HG03342 (cell line): ENCODE measurements around the gene MESD.

Experiments
- ATAC-seq: cut with Tn5 transposase; IDR thresholded peaks from one replicate; pipeline ENCODE4 v1.9.1; 2021; ENCODE audit warnings: mild to moderate bottlenecking, moderate library complexity; ENCODE audit not compliant: unreplicated experiment

Gene MESD

GRCh38 chr15:80915472-80915871 is 74.1 kb downstream of the MESD start:
- ATAC-seq = no peak

- no peak for ATAC-seq
These were observed 76.1 kb downstream of the MESD start for GRCh38 chr15:80913541-80913940.

DNA sequence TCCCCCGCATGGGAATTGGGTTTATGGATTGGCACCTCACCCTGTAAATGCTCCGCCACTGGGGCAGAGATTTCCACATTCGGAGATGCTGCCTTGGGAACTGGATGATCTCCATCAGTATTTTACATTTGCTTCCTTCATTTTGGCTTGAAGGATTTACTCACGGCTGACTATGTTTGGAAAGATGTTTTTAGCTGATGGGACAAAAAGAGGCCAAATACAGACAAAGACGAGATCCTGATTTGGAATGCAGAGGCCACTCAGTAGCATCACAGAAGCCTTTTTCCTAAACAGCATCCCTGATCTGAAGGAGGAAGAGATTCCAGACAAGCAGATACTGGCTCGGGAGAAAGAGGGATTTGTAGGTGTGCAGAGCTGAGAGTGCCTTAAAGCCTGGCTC is 76.9 kb downstream of the MESD start:
- no peak for ATAC-seq

DNA sequence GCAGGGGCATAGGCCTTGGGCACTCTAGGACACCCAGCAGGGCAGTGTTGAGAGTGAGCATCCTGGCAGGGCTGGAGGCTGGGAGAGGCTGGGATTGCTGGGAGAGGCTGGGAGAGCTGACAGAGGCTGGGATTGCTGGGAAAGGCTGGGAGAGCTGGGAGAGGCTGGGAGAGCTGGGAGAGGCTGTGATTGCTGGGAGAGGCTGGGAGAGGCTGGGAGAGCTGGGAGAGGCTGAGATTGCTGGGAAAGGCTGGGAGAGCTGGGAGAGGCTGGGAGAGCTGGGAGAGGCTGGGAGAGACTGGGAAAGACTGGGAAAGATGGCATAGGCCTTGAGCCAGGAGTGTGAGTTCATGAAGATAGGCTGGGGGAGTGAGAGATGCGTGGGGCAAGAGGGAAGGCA is 77.8 kb downstream of the MESD start:
- no peak for ATAC-seq

- no peak for ATAC-seq
These were observed 83.4 kb downstream of the MESD start for GRCh38 chr15:80906159-80906766.

- no peak for ATAC-seq
These were observed 84.6 kb downstream of the MESD start for GRCh38 chr15:80904998-80905397.

DNA sequence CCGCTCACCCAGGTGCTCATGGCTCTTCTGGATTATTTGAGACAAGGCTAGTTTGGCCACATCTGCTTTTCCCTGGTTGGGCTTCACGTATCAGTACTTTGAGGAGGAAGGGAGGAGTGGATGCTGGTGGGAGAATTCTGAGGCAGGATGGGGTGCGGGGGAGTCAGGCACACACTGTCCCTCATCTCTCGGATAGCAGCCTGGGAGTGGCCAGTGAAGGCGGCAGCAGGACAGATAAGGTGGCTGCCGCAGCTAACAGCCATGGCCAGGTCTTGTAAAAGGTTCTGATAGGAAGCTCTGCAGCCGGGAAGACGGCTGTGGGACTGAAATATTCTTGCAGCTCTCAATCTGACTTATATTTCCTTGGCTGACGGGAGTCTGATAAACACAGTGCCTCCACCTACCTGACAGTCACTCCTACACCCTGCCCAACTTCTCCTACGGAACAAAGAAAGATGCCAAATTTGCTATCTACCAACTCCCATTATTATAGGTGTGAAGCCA is 87.3 kb downstream of the MESD start:
- no peak for ATAC-seq

- ATAC-seq = no peak
These were observed 91.6 kb downstream of the MESD start for GRCh38 chr15:80898040-80898439.
